ENCODE measurements around the gene GDI1.

- no peak for TF ChIP-seq CTCF (IDR thresholded peaks at IDR 0.05)
- TF ChIP-seq POLR2A (IDR thresholded peaks at IDR 0.05) = no peak
Measured at GRCh38 chrX:154462396-154462795, 25.4 kb downstream of the GDI1 start.

Measured in breast epithelium (tissue), 3 donors.